Measurements from ENCODE around the gene PTPRD.

DNA sequence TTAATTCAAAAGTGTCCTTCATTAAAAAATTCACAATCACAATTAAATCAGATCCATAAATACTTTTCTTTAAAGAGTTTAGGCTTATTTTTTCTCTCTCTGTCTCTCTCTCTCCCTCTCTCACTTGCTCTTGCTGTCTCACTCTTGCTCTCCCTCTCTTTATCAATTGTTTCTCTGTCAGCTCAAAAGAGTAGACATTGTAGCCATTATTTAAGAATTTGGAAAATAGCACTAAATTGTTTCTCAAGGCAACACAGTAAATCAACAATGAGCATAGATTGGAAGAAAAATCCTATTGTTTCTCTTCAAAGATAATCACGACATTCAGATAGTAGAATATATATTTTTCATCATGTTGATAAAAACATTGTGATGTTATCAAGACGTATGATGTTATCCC is 1114.0 kb downstream of the PTPRD start:
- TF ChIP-seq, protein P1, sequence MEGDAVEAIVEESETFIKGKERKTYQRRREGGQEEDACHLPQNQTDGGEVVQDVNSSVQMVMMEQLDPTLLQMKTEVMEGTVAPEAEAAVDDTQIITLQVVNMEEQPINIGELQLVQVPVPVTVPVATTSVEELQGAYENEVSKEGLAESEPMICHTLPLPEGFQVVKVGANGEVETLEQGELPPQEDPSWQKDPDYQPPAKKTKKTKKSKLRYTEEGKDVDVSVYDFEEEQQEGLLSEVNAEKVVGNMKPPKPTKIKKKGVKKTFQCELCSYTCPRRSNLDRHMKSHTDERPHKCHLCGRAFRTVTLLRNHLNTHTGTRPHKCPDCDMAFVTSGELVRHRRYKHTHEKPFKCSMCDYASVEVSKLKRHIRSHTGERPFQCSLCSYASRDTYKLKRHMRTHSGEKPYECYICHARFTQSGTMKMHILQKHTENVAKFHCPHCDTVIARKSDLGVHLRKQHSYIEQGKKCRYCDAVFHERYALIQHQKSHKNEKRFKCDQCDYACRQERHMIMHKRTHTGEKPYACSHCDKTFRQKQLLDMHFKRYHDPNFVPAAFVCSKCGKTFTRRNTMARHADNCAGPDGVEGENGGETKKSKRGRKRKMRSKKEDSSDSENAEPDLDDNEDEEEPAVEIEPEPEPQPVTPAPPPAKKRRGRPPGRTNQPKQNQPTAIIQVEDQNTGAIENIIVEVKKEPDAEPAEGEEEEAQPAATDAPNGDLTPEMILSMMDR (IDR thresholded peaks at IDR 0.05) = no peak
- no peak for TF ChIP-seq POLR2A (IDR thresholded peaks at IDR 0.05)

All from Peyer's patch (tissue), 4 donors.